ENCODE results near the gene RASSF10. TPM values are rescaled to one million over a fixed set of nuclear protein-coding genes. Genes with fewer than 3 reads are reported as not detected.

RASSF10 gene
- polyA plus RNA-seq, 3 donors, result not detected

- TF ChIP-seq CTCF (IDR thresholded peaks at IDR 0.05), result no peak
- Histone ChIP-seq H3K4me1 (ENCODE audit: control insufficient read depth in 1 of 2, insufficient read depth in 2 of 2, low read length in 2 of 2) (no peaks in the 10 kb centered on the region), H3K27me3 (ENCODE audit: control insufficient read depth in 2 of 2, insufficient read depth in 2 of 2, low read length in 2 of 2) (peaks cover 0 to 3% of the 10 kb centered on the region in 2 donors), H2AFZ (ENCODE audit: insufficient read depth, low read depth, low read length, poor library complexity, severe bottlenecking) (no peak overlapping the region), H3K4me2 (replicated peaks; ENCODE audit: extremely low read depth, low read length, poor library complexity, severe bottlenecking) (no peak overlapping the region), H3K79me2 (ENCODE audit: insufficient read depth, low read length) (no peaks in the 10 kb centered on the region), H3K4me3 (replicated peaks in 1 of 3; ENCODE audit: low read depth in 2 of 3, low read length in 3 of 3) (no peak overlapping the region), H3K9ac (ENCODE audit: insufficient read depth, low read length, poor library complexity, severe bottlenecking) (no peak overlapping the region), H4K20me1 (ENCODE audit: insufficient read depth, low read length) (no peaks in the 10 kb centered on the region), H3K9me3 (replicated peaks in 1 of 2; ENCODE audit: control insufficient read depth in 1 of 2, insufficient read depth in 1 of 2, low read length in 2 of 2) (no peaks in the 10 kb centered on the region), H3K36me3 (replicated peaks in 1 of 2; ENCODE audit: control insufficient read depth in 1 of 2, insufficient read depth in 2 of 2, low read length in 2 of 2) (no peaks in the 10 kb centered on the region), H3K27ac (ENCODE audit: low read depth in 1 of 2, low read length in 2 of 2) (no peak overlapping the region)
- WGBS (ENCODE audit: insufficient coverage), result 78% methylated on average over 2 of the region's 3 CpGs
- Mint-ChIP-seq H3K9me3 (peaks cover 0 to 2% (median 0%) of the 10 kb centered on the region in 7 donors), H3K36me3 (no peaks in the 10 kb centered on the region), H3K4me1 (no peaks in the 10 kb centered on the region), H3K27ac (no peak overlapping the region), H3K4me3 (no peak overlapping the region), H3K27me3 (ENCODE audit: low read depth in 3 of 3) (peaks cover 0 to 2% (median 0%) of the 10 kb centered on the region in 3 donors)
- no peak for DNase-seq
- intact Hi-C loops (cut with micrococcal nuclease), result no loop called here
Observed at GRCh38 chr11:13028322-13028721, 19.2 kb downstream of the RASSF10 start.

GRCh38 chr11:13029872-13030271 lies 20.8 kb downstream of the RASSF10 start:
- H3K4me1 ChIP-seq (ENCODE audit: control insufficient read depth in 1 of 2, insufficient read depth in 2 of 2, low read length in 2 of 2), result no peaks in the 10 kb centered on the region
- WGBS (ENCODE audit: insufficient coverage), result 88% methylated on average over 3 of the region's 3 CpGs
- no peak overlapping the region for H2AFZ ChIP-seq (ENCODE audit: insufficient read depth, low read depth, low read length, poor library complexity, severe bottlenecking)
- H3K36me3 ChIP-seq (replicated peaks in 1 of 2; ENCODE audit: control insufficient read depth in 1 of 2, insufficient read depth in 2 of 2, low read length in 2 of 2), result no peaks in the 10 kb centered on the region
- no peaks in the 10 kb centered on the region for H4K20me1 ChIP-seq (ENCODE audit: insufficient read depth, low read length)
- DNase-seq, result no peak
- H3K4me3 ChIP-seq (replicated peaks in 1 of 3; ENCODE audit: low read depth in 2 of 3, low read length in 3 of 3), result no peak overlapping the region
- no peak overlapping the region for H3K4me2 ChIP-seq (replicated peaks; ENCODE audit: extremely low read depth, low read length, poor library complexity, severe bottlenecking)
- H3K9ac ChIP-seq (ENCODE audit: insufficient read depth, low read length, poor library complexity, severe bottlenecking), result no peak overlapping the region
- peaks cover 0 to 3% of the 10 kb centered on the region in 2 donors for H3K27me3 ChIP-seq (ENCODE audit: control insufficient read depth in 2 of 2, insufficient read depth in 2 of 2, low read length in 2 of 2)
- H3K9me3 Mint-ChIP-seq, result no peaks in the 10 kb centered on the region
- TF ChIP-seq CTCF (IDR thresholded peaks at IDR 0.05), result no peak
- no peaks in the 10 kb centered on the region for H3K36me3 Mint-ChIP-seq
- intact Hi-C loops (cut with micrococcal nuclease), result no loop called here
- H3K27me3 Mint-ChIP-seq (ENCODE audit: low read depth in 3 of 3), result peaks cover 0 to 3% (median 0%) of the 10 kb centered on the region in 3 donors
- no peaks in the 10 kb centered on the region for H3K4me1 Mint-ChIP-seq
- no peaks in the 10 kb centered on the region for H3K79me2 ChIP-seq (ENCODE audit: insufficient read depth, low read length)
- H3K27ac ChIP-seq (ENCODE audit: low read depth in 1 of 2, low read length in 2 of 2), result no peak overlapping the region
- no peaks in the 10 kb centered on the region for H3K9me3 ChIP-seq (replicated peaks in 1 of 2; ENCODE audit: control insufficient read depth in 1 of 2, insufficient read depth in 1 of 2, low read length in 2 of 2)
- H3K27ac Mint-ChIP-seq, result no peak overlapping the region
- no peak overlapping the region for H3K4me3 Mint-ChIP-seq
